HepG2 (cell line): ENCODE data around the gene HACD1. TPM values are rescaled to one million over a fixed set of nuclear protein-coding genes. Genes with fewer than 3 reads are reported as not detected.
A peak's percentile ranks its signal among the peaks of the same experiment; 100 is the strongest.

Experiments used
- ATAC-seq: fragments of 200-7000 bp; cut with Tn5 transposase; 3 replicates; pipeline ENCODE4 v1.9.1; 2020; ENCODE audit warnings: mild to moderate bottlenecking, moderate library complexity
- BruUV-seq: library from RNA; stranded (reverse); fragments of 400-500 nt; replicated peaks from 2 replicates; lab custom pipeline; 2021; lab: Mats Ljungman, UMichigan
- CTCF ChIA-PET: fragments of 300-600 bp; formaldehyde crosslinking; extraction: SDS; loops from one replicate; lab custom pipeline; 2021; ENCODE audit warnings: low total read pairs, inconsistent platforms, low intra/inter-chr PET ratio; lab: Yijun Ruan, JAX
- POLR2A ChIA-PET: fragments of 350-600 bp; sonication (Branson Sonifier 250); formaldehyde crosslinking; loops from one replicate; lab custom pipeline; 2020; ENCODE audit warnings: antibody characterized with exemption, inconsistent platforms; lab: Yijun Ruan, JAX
- DNase-seq: peaks from one replicate; pipeline ENCODE4 v3.0.0-alpha.2; 2015; ENCODE audit warnings: low spot score
- FAIRE-seq: peaks from 3 replicates; lab custom pipeline; 2011; peaks lifted over from hg19 to GRCh38; lab: Jason Lieb, UNC
- H2AFZ ChIP-seq: one replicate; pipeline ENCODE4 v1.6.1; 2011; ENCODE audit warnings: low read length, inconsistent platforms
- H3K27ac ChIP-seq: fragments of 300-600 bp; 3 replicates; pipeline ENCODE4 v1.8.0; 2011; ENCODE audit warnings: mixed run types, mild to moderate bottlenecking, mixed read lengths, low read length, inconsistent platforms; ENCODE audit not compliant: insufficient read depth; ENCODE audit errors: extremely low read length
- H3K27me3 ChIP-seq, 2 experiments: fragments of 200-600 bp in 1 of 2; 2 replicates in 1 of 2; 3 replicates in 1 of 2; pipeline versions ENCODE4 v1.6.0 to v1.8.0; 2011; ENCODE audit warnings: low read length in 2 of 2, mild to moderate bottlenecking in 2 of 2, moderate library complexity in 2 of 2, inconsistent platforms in 1 of 2; ENCODE audit not compliant: insufficient read depth in 2 of 2, control insufficient read depth in 1 of 2
- H3K36me3 ChIP-seq, 2 experiments: fragments of 200-600 bp in 1 of 2; replicated peaks in 1 of 2; 2 replicates in 1 of 2; 3 replicates in 1 of 2; pipeline versions ENCODE4 v1.5.1 to v1.8.0; 2011; ENCODE audit warnings: low read length in 2 of 2, inconsistent platforms in 1 of 2; ENCODE audit not compliant: insufficient read depth in 2 of 2, control insufficient read depth in 1 of 2
- H3K4me1 ChIP-seq: 2 replicates; pipeline ENCODE4 v1.5.1; 2012; ENCODE audit warnings: low read length, inconsistent platforms; ENCODE audit not compliant: insufficient read depth
- H3K4me2 ChIP-seq: 2 replicates; pipeline ENCODE4 v1.6.0; 2011; ENCODE audit warnings: low read depth, low read length, inconsistent platforms
- H3K4me3 ChIP-seq, 3 experiments: fragments of 200-600 bp in 1 of 3; sonication (generic), shearing (Covaris generic) in 1 of 3; replicated peaks in 1 of 3; 2 replicates each; pipeline ENCODE4 v1.5.1; 2011 to 2016; ENCODE audit warnings: low read length in 3 of 3, inconsistent platforms in 2 of 3, low read depth in 2 of 3, mild to moderate bottlenecking in 2 of 3, control low read depth in 1 of 3, mixed read lengths in 1 of 3; ENCODE audit not compliant: insufficient read depth in 1 of 3
- H3K79me2 ChIP-seq: one replicate; pipeline ENCODE4 v1.6.1; 2011; ENCODE audit warnings: low read length, inconsistent platforms; ENCODE audit not compliant: insufficient read depth
- H3K9ac ChIP-seq: 2 replicates; pipeline ENCODE4 v1.6.0; 2011; ENCODE audit warnings: mild to moderate bottlenecking, low read depth, low read length, inconsistent platforms; ENCODE audit not compliant: insufficient read depth
- H3K9me3 ChIP-seq: 2 replicates; pipeline ENCODE4 v1.5.1; 2012; ENCODE audit warnings: mild to moderate bottlenecking, low read length
- H4K20me1 ChIP-seq: 2 replicates; pipeline ENCODE4 v1.6.0; 2011; ENCODE audit warnings: inconsistent platforms, mild to moderate bottlenecking, low read length, moderate library complexity; ENCODE audit not compliant: insufficient read depth
- AKAP8 ChIP-seq: sonication (generic); formaldehyde crosslinking; IDR thresholded peaks from 2 replicates; pipeline ENCODE4 v1.5.1; 2020; ENCODE audit warnings: mild to moderate bottlenecking, missing genetic modification reagents
- CAMTA2 ChIP-seq: sonication (generic); formaldehyde crosslinking; IDR thresholded peaks from 2 replicates; pipeline ENCODE4 v1.4.0; 2020; ENCODE audit warnings: mild to moderate bottlenecking, missing genetic modification reagents, borderline replicate concordance
- CBX1 ChIP-seq: IDR thresholded peaks from one replicate; pipeline ENCODE4 v1.6.1; 2016; ENCODE audit warnings: antibody characterized with exemption, low read depth
- EZH2 ChIP-seq: conservative IDR thresholded peaks from 2 replicates; pipeline ENCODE4 v1.6.1; 2012; ENCODE audit warnings: mild to moderate bottlenecking, low read depth, low read length, moderate library complexity
- MEIS1 ChIP-seq: sonication (generic); formaldehyde crosslinking; IDR thresholded peaks from 2 replicates; pipeline ENCODE4 v1.9.0; 2021; ENCODE audit warnings: mild to moderate bottlenecking, missing genetic modification reagents, moderate library complexity, borderline replicate concordance
- NFATC3 ChIP-seq: sonication (generic); formaldehyde crosslinking; IDR thresholded peaks from 2 replicates; pipeline ENCODE4 v1.5.1; 2020; ENCODE audit warnings: mild to moderate bottlenecking, missing genetic modification reagents
- PAXIP1 ChIP-seq: sonication (generic); formaldehyde crosslinking; conservative IDR thresholded peaks from 2 replicates; pipeline ENCODE4 v1.4.0; 2020; ENCODE audit warnings: mild to moderate bottlenecking, missing genetic modification reagents, moderate library complexity
- RXRA ChIP-seq: sonication (generic); formaldehyde crosslinking; IDR thresholded peaks from 2 replicates; pipeline ENCODE4 v1.5.1; 2020; ENCODE audit warnings: missing genetic modification reagents
- SAP130 ChIP-seq: IDR thresholded peaks from 2 replicates; pipeline ENCODE4 v1.6.1; 2016; ENCODE audit warnings: low read depth
- SMAD1 ChIP-seq: sonication (generic); formaldehyde crosslinking; IDR thresholded peaks from 2 replicates; pipeline ENCODE4 v1.4.0; 2020; ENCODE audit warnings: missing genetic modification reagents, low read depth, mild to moderate bottlenecking, borderline replicate concordance
- STAT5B ChIP-seq: sonication (generic); formaldehyde crosslinking; IDR thresholded peaks from 2 replicates; pipeline ENCODE4 v1.4.0; 2020; ENCODE audit warnings: missing genetic modification reagents
- TBX3 ChIP-seq: fragments of 450-650 bp; IDR thresholded peaks from 2 replicates; pipeline ENCODE4 v1.6.1; 2017; ENCODE audit warnings: antibody characterized with exemption, mild to moderate bottlenecking, inconsistent platforms, borderline replicate concordance
- TGIF2 ChIP-seq: IDR thresholded peaks from 2 replicates; pipeline ENCODE4 v1.6.1; 2016; ENCODE audit warnings: control low read depth, missing compliant biosample characterization
- ZNF335 ChIP-seq: sonication (generic); formaldehyde crosslinking; IDR thresholded peaks from 2 replicates; pipeline ENCODE4 v1.4.0; 2020; ENCODE audit warnings: missing genetic modification reagents
- ZNF33A ChIP-seq: sonication (generic); formaldehyde crosslinking; IDR thresholded peaks from 2 replicates; pipeline ENCODE4 v1.5.1; 2020; ENCODE audit warnings: missing genetic modification reagents, mild to moderate bottlenecking, moderate library complexity, borderline replicate concordance
- ZNF674 ChIP-seq: sonication (generic); formaldehyde crosslinking; IDR thresholded peaks from 2 replicates; pipeline ENCODE4 v1.5.0; 2020; ENCODE audit warnings: low read depth, mild to moderate bottlenecking, missing genetic modification reagents
- whole genome bisulfite sequencing: methylation state at CpG from one replicate; pipeline ENCODE4 v1.1.6; 2017; ENCODE audit warnings: low lambda C conversion rate; 5-methylcytosine and 5-hydroxymethylcytosine counted together
- in situ Hi-C: cut with HindIII; loops from 2 replicates; pipeline ENCODE4 v1.10.0; 2017; ENCODE audit warnings: low pct_unique_long_range_greater_than_20kb; ENCODE audit not compliant: extremely low pct_ligation_motif_present
- intact Hi-C: fragments of 100-400 bp; cut with micrococcal nuclease; formaldehyde crosslinking; loops from one replicate; pipeline ENCODE4 v1.10.0; 2022; ENCODE audit not compliant: unreplicated experiment
- polyA plus RNA-seq, 8 experiments: library from polyadenylated mRNA; depleted of rRNA in 3 of 8; stranded (reverse) in 7 of 8; unstranded in 1 of 8; fragments of >200 nt; fragmentation: Illumina TruSeq in 4 of 8; extraction: Trizol in 4 of 8; gene quantifications; 2 replicates each; pipeline versions ENCODE4 v1.2.1 to v1.2.3, GENCODE V29; 2011 to 2016; ENCODE audit warnings: low read depth in 4 of 8, missing spikeins in 1 of 8, mixed read lengths in 1 of 8; ENCODE audit not compliant: insufficient read depth in 1 of 8
- total RNA-seq, 5 experiments: library from RNA; depleted of rRNA; stranded (reverse); fragments of >200 nt; fragmentation: Illumina TruSeq; extraction: Trizol; gene quantifications; 2 replicates each; pipeline ENCODE4 v1.2.3, GENCODE V29; 2016; ENCODE audit warnings: low read depth in 1 of 5
- TF ChIP-seq, protein P1 (sequence below): sonication (generic); formaldehyde crosslinking; IDR thresholded peaks from 2 replicates; pipeline ENCODE4 v1.8.0; 2022; ENCODE audit warnings: missing genetic modification reagents, mild to moderate bottlenecking, borderline replicate concordance
- TF ChIP-seq, protein P2 (sequence below): sonication (generic); formaldehyde crosslinking; IDR thresholded peaks from 2 replicates; pipeline ENCODE4 v1.5.0; 2020; ENCODE audit warnings: missing genetic modification reagents

HACD1 gene
- total and polyA plus RNA-seq, 2 of the 13 experiments (the other 11 are each of a cell fraction or from before 2014, with no cell fraction given) = 43.4 to 47.6 TPM

DNA sequence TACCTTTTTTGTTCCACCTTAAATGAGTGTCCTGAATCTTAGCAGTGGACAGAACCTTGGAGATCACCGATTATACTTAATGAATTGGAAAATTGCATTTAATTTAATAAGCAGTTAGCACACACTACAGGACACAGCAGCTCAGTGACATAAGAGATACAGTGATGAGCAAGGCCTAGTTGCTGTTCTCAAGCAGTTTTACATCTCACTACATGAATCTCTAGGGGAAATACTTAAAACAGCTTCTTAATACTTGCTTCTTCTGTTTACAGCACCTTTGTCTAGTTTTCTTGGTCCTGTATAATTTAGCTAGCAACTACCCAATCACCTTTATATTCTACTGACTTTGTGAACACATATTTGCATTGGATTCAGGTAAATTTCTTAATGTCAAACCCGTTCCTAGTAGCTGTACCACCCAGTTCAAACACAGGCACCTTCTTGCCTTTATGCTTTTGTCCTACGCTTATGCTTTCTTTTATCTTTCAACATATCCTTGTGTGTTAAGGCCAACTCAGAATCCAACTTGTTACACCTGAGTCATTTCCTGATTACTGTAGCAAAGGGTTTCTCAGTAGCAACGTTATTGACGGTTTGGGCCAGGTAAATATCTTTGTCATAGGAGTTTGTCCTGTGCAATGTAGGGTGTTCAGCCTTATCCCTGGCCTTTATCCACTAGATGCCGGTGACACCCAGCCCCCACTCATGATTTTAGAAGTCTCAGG lies 28.6 kb upstream of the HACD1 start (continued):
- TF ChIP-seq PAXIP1 (CRISPR knock-in tag) (0 out of 2 replicates have a peak, but pooled peaks have one; percentile 15), SAP130 (peak; percentile 76)

GRCh38 chr10:17644485-17644943 lies 27.3 kb upstream of the HACD1 start:
- 1% methylated on average over 8 of the region's 9 CpGs for WGBS
- in situ Hi-C loops = no loop called here
- no TSS peak for BruUV-seq
- no peak for TF ChIP-seq SMAD1
- no peak for TF ChIP-seq CAMTA2 (CRISPR knock-in tag)
- no peak for TF ChIP-seq TBX3
- TF ChIP-seq, protein P1, sequence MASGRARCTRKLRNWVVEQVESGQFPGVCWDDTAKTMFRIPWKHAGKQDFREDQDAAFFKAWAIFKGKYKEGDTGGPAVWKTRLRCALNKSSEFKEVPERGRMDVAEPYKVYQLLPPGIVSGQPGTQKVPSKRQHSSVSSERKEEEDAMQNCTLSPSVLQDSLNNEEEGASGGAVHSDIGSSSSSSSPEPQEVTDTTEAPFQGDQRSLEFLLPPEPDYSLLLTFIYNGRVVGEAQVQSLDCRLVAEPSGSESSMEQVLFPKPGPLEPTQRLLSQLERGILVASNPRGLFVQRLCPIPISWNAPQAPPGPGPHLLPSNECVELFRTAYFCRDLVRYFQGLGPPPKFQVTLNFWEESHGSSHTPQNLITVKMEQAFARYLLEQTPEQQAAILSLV (CRISPR knock-in tag) = 0 out of 2 replicates have a peak, but pooled peaks have one; percentile 0
- no peak for TF ChIP-seq RXRA (CRISPR knock-in tag)
- TF ChIP-seq STAT5B (CRISPR knock-in tag) = no peak
- peak; percentile 11 for TF ChIP-seq CBX1
- no peak for TF ChIP-seq MEIS1 (CRISPR knock-in tag)
- TF ChIP-seq NFATC3 (CRISPR knock-in tag) = no peak
- no peak for TF ChIP-seq TGIF2
- TF ChIP-seq ZNF335 = no peak
- TF ChIP-seq AKAP8 (CRISPR knock-in tag) = no peak
- TF ChIP-seq ZNF674 (CRISPR knock-in tag) = no peak
- no peak for TF ChIP-seq ZNF33A (CRISPR knock-in tag)
- no peak for TF ChIP-seq EZH2
- TF ChIP-seq, protein P2, sequence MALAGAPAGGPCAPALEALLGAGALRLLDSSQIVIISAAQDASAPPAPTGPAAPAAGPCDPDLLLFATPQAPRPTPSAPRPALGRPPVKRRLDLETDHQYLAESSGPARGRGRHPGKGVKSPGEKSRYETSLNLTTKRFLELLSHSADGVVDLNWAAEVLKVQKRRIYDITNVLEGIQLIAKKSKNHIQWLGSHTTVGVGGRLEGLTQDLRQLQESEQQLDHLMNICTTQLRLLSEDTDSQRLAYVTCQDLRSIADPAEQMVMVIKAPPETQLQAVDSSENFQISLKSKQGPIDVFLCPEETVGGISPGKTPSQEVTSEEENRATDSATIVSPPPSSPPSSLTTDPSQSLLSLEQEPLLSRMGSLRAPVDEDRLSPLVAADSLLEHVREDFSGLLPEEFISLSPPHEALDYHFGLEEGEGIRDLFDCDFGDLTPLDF = no peak

More at GRCh38 chr10:17644485-17644943, 27.3 kb upstream of the HACD1 start:
- Histone ChIP-seq H3K36me3 (no peaks in the 10 kb centered on the region), H3K27ac (peak overlapping the region; percentile 98), H3K4me1 (peaks cover 55% of the 10 kb centered on the region), H4K20me1 (no peaks in the 10 kb centered on the region; the same call in 1 of the 2 replicates), H2AFZ (no peak overlapping the region), H3K9ac (peak overlapping the region; percentile 96), H3K9me3 (no peaks in the 10 kb centered on the region), H3K4me3 (peak overlapping the region; percentile 92 to 96 (median 95)), H3K79me2 (peaks cover 73% of the 10 kb centered on the region), H3K27me3 (no peaks in the 10 kb centered on the region; a peak in 1 of 5 replicates), H3K4me2 (peak overlapping the region; percentile 81)
- DNase-seq (no peak), ATAC-seq (peak; percentile 81), FAIRE-seq (peak; percentile 39)
- CTCF ChIA-PET = no interaction called here
- POLR2A ChIA-PET = interaction anchor here (0.8 to 3.6 kb wide), 10 partner anchors 10 to 1015 kb away, joined by 3 to 71 read pairs (median 4); partner anchors contain the start of genes ARL5B and HACD1
- intact Hi-C loops = no loop called here
